Mesendoderm (in vitro differentiated cells): ENCODE measurements around the gene RBBP5.

Experiments
- DNase-seq: peaks from one replicate; pipeline ENCODE4 v3.0.0; 2013
- H2AK5ac ChIP-seq: 2 replicates; pipeline ENCODE4 v1.6.1; 2013; ENCODE audit warnings: low read length, inconsistent platforms
- H2BK120ac ChIP-seq: 2 replicates; pipeline ENCODE4 v1.6.1; 2013; ENCODE audit warnings: low read depth, mild to moderate bottlenecking, low read length, moderate library complexity, mixed read lengths
- H2BK15ac ChIP-seq: replicated peaks from 2 replicates; pipeline ENCODE4 v1.6.1; 2013; ENCODE audit warnings: low read depth, mild to moderate bottlenecking, moderate library complexity
- H2BK5ac ChIP-seq: 2 replicates; pipeline ENCODE4 v1.6.1; 2013; ENCODE audit warnings: low read length, inconsistent platforms
- H3K18ac ChIP-seq: 2 replicates; pipeline ENCODE4 v1.6.1; 2013; ENCODE audit warnings: mild to moderate bottlenecking, low read length, mixed read lengths
- H3K23ac ChIP-seq: one replicate; pipeline ENCODE4 v1.6.1; 2013; ENCODE audit warnings: low read length
- H3K27ac ChIP-seq: 2 replicates; pipeline ENCODE4 v1.5.1; 2013; ENCODE audit warnings: low read depth, mild to moderate bottlenecking, inconsistent platforms, low read length, moderate library complexity
- H3K27me3 ChIP-seq: 2 replicates; pipeline ENCODE4 v1.6.1; 2013; ENCODE audit warnings: low read length, control low read depth, mild to moderate bottlenecking, inconsistent platforms; ENCODE audit not compliant: insufficient read depth, poor library complexity
- H3K36me3 ChIP-seq: 2 replicates; pipeline ENCODE4 v1.6.1; 2013; ENCODE audit warnings: low read length, inconsistent platforms; ENCODE audit not compliant: control insufficient read depth, insufficient read depth
- H3K4ac ChIP-seq: one replicate; pipeline ENCODE4 v1.6.1; 2013; ENCODE audit warnings: low read depth, mild to moderate bottlenecking, low read length, moderate library complexity
- H3K4me1 ChIP-seq: 2 replicates; pipeline ENCODE4 v1.6.1; 2013; ENCODE audit warnings: low read depth, low read length, inconsistent platforms; ENCODE audit not compliant: control insufficient read depth
- H3K4me2 ChIP-seq: 2 replicates; pipeline ENCODE4 v1.6.1; 2013; ENCODE audit warnings: low read length
- H3K4me3 ChIP-seq: 2 replicates; pipeline ENCODE4 v1.5.1; 2013; ENCODE audit warnings: mild to moderate bottlenecking, low read length
- H3K56ac ChIP-seq: one replicate; pipeline ENCODE4 v1.6.1; 2013; ENCODE audit warnings: low read length
- H3K79me1 ChIP-seq: 2 replicates; pipeline ENCODE4 v1.6.1; 2013; ENCODE audit warnings: low read length, inconsistent platforms
- H3K79me2 ChIP-seq: 2 replicates; pipeline ENCODE4 v1.6.1; 2013; ENCODE audit warnings: mild to moderate bottlenecking, low read length; ENCODE audit not compliant: control insufficient read depth, insufficient read depth
- H3K9ac ChIP-seq: 2 replicates; pipeline ENCODE4 v1.6.1; 2013; ENCODE audit warnings: low read length, inconsistent platforms
- H4K5ac ChIP-seq: one replicate; pipeline ENCODE4 v1.6.1; 2013; ENCODE audit warnings: low read length
- H4K8ac ChIP-seq: one replicate; pipeline ENCODE4 v1.6.1; 2013; ENCODE audit warnings: low read depth, mild to moderate bottlenecking, control low read depth, low read length, moderate library complexity
- WGBS: extraction: QIAGEN DNeasy Blood & Tissue Kit; methylation state at CpG from one replicate; pipeline ENCODE4 v1.1.7; 2013; ENCODE audit warnings: low lambda C conversion rate, missing lambda C conversion rate; ENCODE audit not compliant: insufficient coverage; ENCODE audit errors: extremely low coverage; 5-methylcytosine and 5-hydroxymethylcytosine counted together

The RBBP5 gene

GRCh38 chr1:205064741-205065316 is 56.9 kb downstream of the RBBP5 start:
- H3K56ac ChIP-seq: no peak overlapping the region
- no peak overlapping the region for H3K4me3 ChIP-seq
- H3K27ac ChIP-seq: no peak overlapping the region
- H3K18ac ChIP-seq: no peak overlapping the region
- no peak overlapping the region for H3K9ac ChIP-seq
- no peak overlapping the region for H3K4me2 ChIP-seq
- WGBS: no CpG with 5 or more reads among the region's 9 CpGs
- H2BK5ac ChIP-seq: no peak overlapping the region
- no peak overlapping the region for H3K4ac ChIP-seq
- no peak for DNase-seq
- H2AK5ac ChIP-seq: no peak overlapping the region
- H4K8ac ChIP-seq: no peak overlapping the region
- no peak overlapping the region for H2BK120ac ChIP-seq
- no peaks in the 10 kb centered on the region for H3K27me3 ChIP-seq
- H3K4me1 ChIP-seq: no peaks in the 10 kb centered on the region
- H3K79me2 ChIP-seq: no peaks in the 10 kb centered on the region
- no peaks in the 10 kb centered on the region for H3K79me1 ChIP-seq
- no peak overlapping the region for H3K23ac ChIP-seq
- H4K5ac ChIP-seq: no peak overlapping the region
- no peak overlapping the region for H2BK15ac ChIP-seq
- no peaks in the 10 kb centered on the region for H3K36me3 ChIP-seq

DNA sequence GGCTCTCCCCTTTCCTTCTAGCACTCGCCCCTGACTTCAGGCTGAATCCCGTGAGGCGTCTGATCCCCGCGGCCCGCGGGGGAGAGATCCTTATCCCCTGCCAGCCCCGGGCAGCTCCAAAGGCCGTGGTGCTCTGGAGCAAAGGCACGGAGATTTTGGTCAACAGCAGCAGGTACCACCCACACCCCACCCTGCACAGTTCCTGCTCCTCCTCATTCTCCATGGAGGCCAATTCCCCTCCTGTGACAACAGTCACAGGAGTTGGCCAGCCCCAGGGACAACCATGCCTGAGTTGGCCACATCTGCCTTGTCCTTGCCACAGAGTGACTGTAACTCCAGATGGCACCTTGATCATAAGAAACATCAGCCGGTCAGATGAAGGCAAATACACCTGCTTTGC is 57.5 kb downstream of the RBBP5 start:
- no peak overlapping the region for H3K27ac ChIP-seq
- no peak overlapping the region for H2BK5ac ChIP-seq
- no peaks in the 10 kb centered on the region for H3K36me3 ChIP-seq
- no peak overlapping the region for H3K9ac ChIP-seq
- H4K8ac ChIP-seq: no peak overlapping the region
- H3K79me2 ChIP-seq: no peaks in the 10 kb centered on the region
- no peaks in the 10 kb centered on the region for H3K79me1 ChIP-seq
- no peaks in the 10 kb centered on the region for H3K27me3 ChIP-seq
- no peak overlapping the region for H2AK5ac ChIP-seq
- no peak overlapping the region for H3K4me2 ChIP-seq
- WGBS: no CpG with 5 or more reads among the region's 11 CpGs
- no peak overlapping the region for H3K56ac ChIP-seq
- no peak overlapping the region for H3K18ac ChIP-seq
- no peak overlapping the region for H2BK120ac ChIP-seq
- no peak overlapping the region for H2BK15ac ChIP-seq
- no peak overlapping the region for H4K5ac ChIP-seq
- no peak overlapping the region for H3K23ac ChIP-seq
- H3K4me3 ChIP-seq: no peak overlapping the region
- H3K4ac ChIP-seq: no peak overlapping the region
- no peak for DNase-seq
- H3K4me1 ChIP-seq: no peaks in the 10 kb centered on the region

- no peak overlapping the region for H2AK5ac ChIP-seq
- H3K4me3 ChIP-seq: no peak overlapping the region
- no CpG with 5 or more reads among the region's 3 CpGs for WGBS
- H3K18ac ChIP-seq: no peak overlapping the region
- no peak overlapping the region for H3K56ac ChIP-seq
- no peak overlapping the region for H2BK15ac ChIP-seq
- H4K5ac ChIP-seq: no peak overlapping the region
- DNase-seq: no peak
- no peak overlapping the region for H2BK5ac ChIP-seq
- no peak overlapping the region for H3K4ac ChIP-seq
- no peaks in the 10 kb centered on the region for H3K79me2 ChIP-seq
- H2BK120ac ChIP-seq: no peak overlapping the region
- H4K8ac ChIP-seq: no peak overlapping the region
- no peaks in the 10 kb centered on the region for H3K36me3 ChIP-seq
- H3K27me3 ChIP-seq: no peaks in the 10 kb centered on the region
- no peak overlapping the region for H3K4me2 ChIP-seq
- no peak overlapping the region for H3K27ac ChIP-seq
- no peaks in the 10 kb centered on the region for H3K79me1 ChIP-seq
- H3K23ac ChIP-seq: no peak overlapping the region
- no peak overlapping the region for H3K9ac ChIP-seq
- no peaks in the 10 kb centered on the region for H3K4me1 ChIP-seq
These were observed 58.9 kb downstream of the RBBP5 start for GRCh38 chr1:205062895-205063294.

- Histone ChIP-seq H3K4me1 (no peaks in the 10 kb centered on the region), H3K56ac (no peak overlapping the region), H3K9ac (no peak overlapping the region), H3K79me1 (no peaks in the 10 kb centered on the region), H2BK5ac (no peak overlapping the region), H3K4ac (no peak overlapping the region), H3K4me3 (no peak overlapping the region), H3K79me2 (no peaks in the 10 kb centered on the region), H3K27me3 (no peaks in the 10 kb centered on the region), H3K23ac (no peak overlapping the region), H3K27ac (no peak overlapping the region), H2BK120ac (no peak overlapping the region), H3K18ac (no peak overlapping the region), H4K8ac (no peak overlapping the region), H2BK15ac (no peak overlapping the region), H2AK5ac (no peak overlapping the region), H3K4me2 (no peak overlapping the region), H4K5ac (no peak overlapping the region), H3K36me3 (no peaks in the 10 kb centered on the region)
- WGBS: no CpG with 5 or more reads among the region's 8 CpGs
- DNase-seq: no peak
These were observed 59.5 kb downstream of the RBBP5 start for GRCh38 chr1:205062319-205062718.

- Histone ChIP-seq H3K79me2 (no peaks in the 10 kb centered on the region), H2AK5ac (no peak overlapping the region), H3K4me1 (no peaks in the 10 kb centered on the region), H3K4me2 (no peak overlapping the region), H3K27ac (no peak overlapping the region), H3K18ac (no peak overlapping the region), H2BK5ac (no peak overlapping the region), H4K8ac (no peak overlapping the region), H3K23ac (no peak overlapping the region), H2BK15ac (no peak overlapping the region), H3K9ac (no peak overlapping the region), H3K36me3 (no peaks in the 10 kb centered on the region), H4K5ac (no peak overlapping the region), H3K4ac (no peak overlapping the region), H3K27me3 (no peaks in the 10 kb centered on the region), H3K56ac (no peak overlapping the region), H3K79me1 (no peaks in the 10 kb centered on the region), H2BK120ac (no peak overlapping the region), H3K4me3 (no peak overlapping the region)
- WGBS: no CpG with 5 or more reads among the region's 13 CpGs
- DNase-seq: peak; percentile 88
These were observed 60.1 kb downstream of the RBBP5 start for GRCh38 chr1:205061665-205062069.

GRCh38 chr1:205061227-205061626 is 60.6 kb downstream of the RBBP5 start:
- no peaks in the 10 kb centered on the region for H3K79me1 ChIP-seq
- DNase-seq: no peak
- H3K4ac ChIP-seq: no peak overlapping the region
- H3K27me3 ChIP-seq: no peaks in the 10 kb centered on the region
- H3K79me2 ChIP-seq: no peaks in the 10 kb centered on the region
- H3K4me3 ChIP-seq: no peak overlapping the region
- no peak overlapping the region for H2BK120ac ChIP-seq
- H3K36me3 ChIP-seq: no peaks in the 10 kb centered on the region
- no peak overlapping the region for H4K5ac ChIP-seq
- no peak overlapping the region for H2BK15ac ChIP-seq
- no CpG with 5 or more reads among the region's 14 CpGs for WGBS
- no peak overlapping the region for H2BK5ac ChIP-seq
- no peak overlapping the region for H3K4me2 ChIP-seq
- H3K27ac ChIP-seq: no peak overlapping the region
- no peak overlapping the region for H3K18ac ChIP-seq
- no peak overlapping the region for H2AK5ac ChIP-seq
- peak overlapping the region; percentile 57 for H3K56ac ChIP-seq
- H4K8ac ChIP-seq: no peak overlapping the region
- no peak overlapping the region for H3K9ac ChIP-seq
- H3K4me1 ChIP-seq: no peaks in the 10 kb centered on the region
- H3K23ac ChIP-seq: no peak overlapping the region
